ENCODE data around the gene ACTR3C.
"Not testable (repeated sequence)": the region's sequence is repeated elsewhere in the genome, so short reads cannot be mapped to it uniquely, and the experiment has no call there.

Gene ACTR3C

DNA sequence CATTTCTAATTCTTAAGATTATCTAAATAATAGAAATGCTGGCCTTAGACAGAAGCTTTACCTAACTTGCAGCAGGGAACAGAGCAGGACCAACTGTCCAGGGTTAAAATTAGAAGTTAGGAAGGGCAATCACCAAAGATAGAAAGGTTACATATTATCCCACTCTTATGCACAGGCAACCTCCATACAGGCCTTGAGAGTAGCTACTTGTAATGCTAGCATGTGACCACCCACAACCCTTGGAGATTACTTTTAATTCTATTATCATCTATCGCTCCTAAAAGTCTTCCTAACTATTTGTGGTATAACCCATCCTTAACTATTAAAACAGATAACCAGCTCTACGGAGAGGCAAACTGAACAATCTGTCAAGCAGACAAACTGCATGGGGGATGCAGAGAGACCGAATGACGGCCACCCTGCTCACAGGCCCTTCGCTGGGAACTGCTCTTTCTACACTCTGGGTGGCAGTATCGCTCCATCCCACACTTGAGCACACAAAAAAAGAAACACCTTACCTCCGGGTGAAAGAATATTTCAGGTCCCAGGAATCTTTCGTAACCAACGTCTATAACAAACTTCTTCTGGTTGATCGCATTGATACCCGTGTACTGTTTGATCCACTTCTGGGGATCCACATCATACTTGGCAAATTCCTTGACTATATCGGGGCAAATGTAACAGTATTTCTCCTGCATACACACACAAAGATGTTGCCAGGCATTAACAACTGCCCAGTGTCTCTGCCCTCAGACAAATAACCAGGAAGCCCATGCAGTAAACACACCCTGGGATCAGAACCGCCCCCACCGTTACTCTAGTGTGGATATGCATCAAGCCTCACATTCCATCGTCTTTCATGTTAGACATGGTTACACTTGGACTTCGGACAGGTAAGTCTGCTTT, 37.2 kb downstream of the ACTR3C start:
- DNase-seq (ENCODE audit: low spot score); FAIRE-seq: not testable (repeated sequence)

DNA sequence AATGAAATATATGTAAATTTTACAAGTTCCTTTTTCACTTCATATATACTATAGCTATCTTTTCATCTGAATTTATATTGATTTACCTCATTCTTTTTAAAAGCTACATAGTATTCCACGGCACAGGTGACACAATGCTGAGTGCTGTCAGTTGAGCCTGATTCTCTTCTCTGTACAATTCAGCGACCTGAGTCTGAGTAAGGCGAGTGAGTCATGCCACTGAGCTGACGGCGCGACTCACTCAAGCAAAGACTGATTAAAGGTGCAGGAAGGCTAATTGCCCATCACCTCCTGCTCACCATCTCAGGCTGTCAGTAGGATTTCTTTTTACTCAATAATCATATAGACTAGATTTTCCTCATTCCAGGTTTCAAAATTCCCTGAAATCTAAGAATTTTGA, 39.7 kb downstream of the ACTR3C start:
- FAIRE-seq: not testable (repeated sequence)

DNA sequence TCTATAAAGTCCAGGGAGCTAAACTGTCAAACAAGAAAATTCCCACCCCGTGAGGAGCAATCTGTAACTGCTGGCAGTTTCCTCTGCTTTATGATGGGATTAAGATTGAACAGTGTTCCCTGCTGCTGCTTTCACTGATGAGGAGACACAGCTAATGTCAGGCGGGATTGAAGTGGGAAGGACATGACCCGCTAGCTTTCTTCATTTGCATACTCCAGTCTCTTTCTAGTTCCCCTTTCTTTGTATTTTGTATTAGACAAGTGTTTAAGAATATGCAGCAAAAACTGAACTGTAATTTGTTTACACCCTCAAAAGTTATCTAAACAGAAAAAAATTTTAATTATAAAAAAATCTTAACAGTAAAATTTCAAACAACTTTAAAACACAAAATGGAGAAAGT, 40.2 kb downstream of the ACTR3C start:
- FAIRE-seq; DNase-seq (ENCODE audit: low spot score): not testable (repeated sequence)

More for the DNA sequence above, 39.7 kb downstream of the ACTR3C start:
- not testable (repeated sequence) for DNase-seq (ENCODE audit: low spot score)

DNA sequence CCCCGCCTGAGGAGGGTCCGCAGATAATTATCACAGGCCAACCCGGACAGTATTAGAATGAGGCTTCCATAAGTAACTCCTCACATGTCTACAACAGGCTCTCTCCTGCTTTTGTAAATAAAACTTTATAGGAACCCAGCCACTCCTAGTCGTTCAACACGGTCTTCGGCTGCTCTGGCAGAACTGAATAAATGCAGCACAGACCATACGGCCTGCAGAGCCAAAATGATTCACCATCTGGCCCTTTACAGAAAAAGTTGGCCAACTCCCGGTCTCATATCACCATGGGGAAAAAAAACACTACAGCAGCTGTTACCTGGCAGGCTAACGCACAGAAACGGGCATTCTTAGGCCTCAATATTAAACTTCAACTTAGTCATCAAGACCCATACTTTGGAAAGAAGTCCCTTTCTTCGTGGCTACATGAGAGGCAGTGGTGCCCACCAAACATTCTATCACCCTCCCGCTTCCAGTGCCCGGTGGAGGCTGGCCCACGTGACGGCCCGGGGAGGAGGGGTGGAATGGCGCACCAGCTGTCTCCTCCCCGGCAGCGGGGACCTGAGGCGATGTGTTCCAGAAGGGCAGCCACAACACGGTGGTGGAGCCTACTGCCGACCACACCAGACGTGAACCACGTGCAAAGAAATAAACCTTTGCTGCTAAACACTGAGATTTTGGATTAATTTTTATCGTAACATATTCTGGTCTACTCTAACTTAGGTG, 41.5 kb downstream of the ACTR3C start:
- FAIRE-seq; DNase-seq (ENCODE audit: low spot score): not testable (repeated sequence)

DNA sequence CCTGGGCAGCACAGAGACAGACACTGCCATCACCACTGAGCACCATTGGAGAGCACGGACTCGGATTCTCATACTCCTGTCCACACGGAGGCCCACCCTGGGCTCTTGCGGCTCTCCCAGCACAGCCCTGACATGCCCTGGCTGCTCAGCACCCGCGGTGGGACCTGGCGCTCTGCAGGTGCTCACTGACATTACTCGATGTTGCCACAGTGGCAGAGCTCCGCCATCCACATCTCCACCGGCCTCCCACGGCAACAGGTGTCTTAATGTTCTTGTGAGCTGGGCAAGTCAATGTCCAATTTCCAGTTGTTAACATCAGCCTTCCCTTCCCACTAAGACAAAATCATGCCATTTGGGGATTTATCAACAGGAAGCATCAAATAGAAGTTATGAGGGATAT, 45.0 kb downstream of the ACTR3C start:
- not testable (repeated sequence) for FAIRE-seq; DNase-seq (ENCODE audit: low spot score)

DNA sequence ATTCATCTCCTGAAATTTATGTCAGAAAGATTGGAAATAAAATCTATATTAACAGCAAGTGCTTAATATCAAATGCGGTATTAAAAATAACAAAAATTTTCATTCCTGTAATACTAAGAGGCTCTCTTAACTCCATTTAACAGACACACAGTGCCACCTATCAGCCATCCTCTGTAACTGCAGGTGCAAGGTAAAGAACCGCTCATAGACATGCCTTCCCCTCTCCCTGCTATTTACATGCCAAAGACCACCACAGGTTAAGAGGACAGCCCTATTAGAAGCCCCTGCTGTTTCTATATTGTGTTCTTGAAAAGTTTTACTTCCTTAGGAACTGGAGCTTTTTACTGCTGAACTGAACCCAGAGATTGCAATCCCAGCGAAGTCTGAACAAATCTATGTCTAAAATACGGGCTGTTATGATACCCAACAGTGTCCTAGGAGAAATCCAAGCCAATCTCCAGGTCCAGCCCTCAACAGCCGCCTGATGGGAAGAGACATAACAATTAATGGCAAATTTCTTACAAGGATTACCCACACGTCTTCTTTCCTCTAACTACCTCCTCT, 47.1 kb downstream of the ACTR3C start:
- FAIRE-seq; DNase-seq (ENCODE audit: low spot score): not testable (repeated sequence)

DNA sequence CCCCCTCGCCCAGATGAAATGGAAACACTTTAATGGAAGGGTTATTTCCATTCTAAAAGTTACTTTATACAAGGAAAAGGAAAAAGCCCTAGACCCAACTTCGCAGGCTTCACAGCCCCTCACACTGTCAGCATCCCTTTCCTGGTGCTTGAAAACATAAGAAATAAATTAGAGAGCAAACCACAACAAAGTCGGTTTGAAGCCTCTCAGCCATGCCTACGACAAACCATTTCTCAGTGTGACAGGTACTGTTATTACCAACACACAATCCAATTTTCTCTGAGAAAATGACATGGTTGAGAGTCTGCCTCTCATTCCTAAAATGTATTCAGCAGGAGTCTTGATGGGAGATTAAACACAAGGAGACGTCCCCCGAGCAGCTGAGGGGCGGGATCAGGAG, 51.4 kb downstream of the ACTR3C start:
- FAIRE-seq; DNase-seq (ENCODE audit: low spot score): not testable (repeated sequence)

DNA sequence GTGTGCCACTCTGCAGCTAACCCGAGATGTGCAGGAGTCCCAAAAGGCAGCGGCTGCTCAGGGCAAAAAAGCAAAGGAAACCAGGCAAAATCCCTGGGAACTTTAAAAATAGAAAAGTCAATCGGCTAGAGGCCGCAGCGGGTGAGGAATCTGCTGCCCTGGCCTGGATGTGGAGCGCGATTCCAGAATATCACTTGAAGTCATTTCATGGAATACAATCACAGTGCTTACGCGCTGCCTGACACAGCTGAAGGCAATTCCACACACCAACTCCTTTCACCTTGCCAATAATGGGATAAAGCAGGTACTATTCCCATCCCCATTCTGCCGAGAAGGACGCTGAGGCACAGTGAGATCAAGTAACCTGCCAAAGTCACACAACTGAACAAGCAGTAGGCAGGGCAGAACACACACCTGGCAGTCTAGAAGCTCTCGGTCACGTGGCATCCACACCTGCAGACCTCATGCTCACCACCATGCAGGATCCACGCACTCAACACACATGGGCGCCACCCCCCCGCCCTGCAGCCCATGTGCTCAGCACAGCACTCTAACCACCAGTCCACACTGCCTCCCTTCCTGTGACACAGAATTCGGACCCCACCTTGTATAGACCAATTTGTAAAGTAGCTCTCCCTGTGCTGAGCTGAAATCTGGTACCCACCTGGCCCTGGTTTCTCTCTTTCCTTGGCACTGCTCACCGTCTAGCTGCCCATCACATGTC, 53.1 kb downstream of the ACTR3C start:
- FAIRE-seq; DNase-seq (ENCODE audit: low spot score): not testable (repeated sequence)

DNA sequence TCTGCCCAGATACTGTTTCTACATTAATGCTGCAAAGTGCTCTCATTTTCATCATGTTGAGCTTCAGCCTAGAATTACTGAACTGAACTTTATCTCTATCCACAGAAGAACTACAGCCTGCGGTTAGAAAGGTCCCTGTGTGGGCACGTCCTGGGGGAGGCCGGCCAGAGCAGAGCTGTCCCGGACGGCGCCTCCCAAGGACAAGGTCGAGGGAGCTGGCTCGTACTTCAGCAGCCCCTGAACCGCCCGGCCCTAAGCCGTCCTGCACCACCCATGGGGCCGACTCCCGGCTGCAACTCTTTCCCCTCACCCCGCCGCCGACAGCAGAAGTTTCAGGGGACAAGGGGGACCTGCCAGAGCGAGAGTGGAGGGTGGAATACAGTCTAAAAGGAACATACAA, 54.5 kb downstream of the ACTR3C start:
- DNase-seq (ENCODE audit: low spot score); FAIRE-seq: not testable (repeated sequence)

DNA sequence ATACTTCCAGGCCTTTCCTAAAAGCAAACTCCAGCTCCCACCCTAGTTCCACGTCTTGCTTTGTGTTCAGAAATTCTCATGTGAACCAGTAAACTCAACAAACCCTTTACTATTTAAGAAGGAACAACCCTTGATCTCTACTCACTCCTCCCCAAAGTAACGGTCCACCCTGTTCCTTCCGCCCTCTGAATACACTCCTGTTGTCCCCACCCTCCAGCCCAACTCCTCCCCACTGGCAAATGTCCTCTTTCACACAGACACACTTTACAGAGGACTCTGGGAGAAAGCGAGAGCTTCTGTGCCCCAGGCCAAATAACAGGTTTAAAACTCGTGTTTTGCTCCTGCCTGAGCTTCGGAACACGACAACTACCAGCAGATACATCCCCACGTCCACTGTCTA, 55.1 kb downstream of the ACTR3C start:
- FAIRE-seq: not testable (repeated sequence)

DNA sequence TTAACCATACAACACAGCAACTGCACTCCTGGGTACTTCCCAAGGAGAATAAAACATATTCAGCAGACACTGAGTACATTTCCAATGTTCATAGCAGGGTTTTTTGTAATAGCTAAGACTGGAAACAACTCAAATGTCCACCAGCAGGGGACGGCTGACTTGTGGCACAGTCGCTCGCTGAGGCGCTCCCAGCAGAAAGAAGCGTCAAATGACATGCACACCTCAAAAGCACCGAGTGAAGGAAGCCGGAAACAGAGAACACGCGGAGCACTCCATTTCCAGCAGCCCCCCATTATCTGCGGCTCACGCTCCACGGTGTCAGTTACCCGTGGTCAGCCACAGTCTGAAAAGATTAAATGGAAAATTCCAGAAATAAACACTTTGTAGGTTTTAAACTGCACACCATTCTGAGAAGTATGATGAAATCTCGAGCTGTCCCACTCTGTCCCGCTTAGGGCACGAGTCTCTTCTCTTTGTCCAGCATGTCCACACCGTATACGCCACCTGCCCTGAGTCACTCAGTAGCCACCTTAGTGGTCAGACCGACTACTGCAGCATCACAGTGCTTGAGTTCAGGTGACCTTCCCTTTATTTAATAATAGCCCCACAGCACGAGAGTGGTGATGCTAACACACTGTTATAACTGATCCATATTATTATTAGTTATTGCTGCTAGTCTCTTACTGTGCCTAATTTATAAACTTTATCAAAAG, 56.2 kb downstream of the ACTR3C start:
- DNase-seq (ENCODE audit: low spot score); FAIRE-seq: not testable (repeated sequence)

More for the DNA sequence above, 55.1 kb downstream of the ACTR3C start:
- DNase-seq (ENCODE audit: low spot score): not testable (repeated sequence)

DNA sequence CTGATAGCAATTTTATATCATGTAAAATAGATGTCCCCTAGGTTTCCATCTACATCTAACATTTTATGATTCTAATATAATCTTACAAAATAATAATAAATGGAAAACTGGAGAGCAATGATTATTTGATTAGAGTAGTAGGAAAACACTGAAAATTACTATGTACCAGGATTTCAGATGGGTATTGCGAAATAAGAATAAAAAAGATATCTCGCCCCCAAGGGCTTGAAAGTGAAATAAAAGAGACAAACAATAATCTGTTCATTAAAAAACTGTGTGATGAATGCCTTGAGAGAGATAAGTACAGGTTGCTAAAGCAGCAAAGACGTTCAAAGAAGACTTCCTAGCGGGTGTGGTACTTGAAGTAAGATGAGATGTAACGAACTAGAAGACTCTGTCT, 60.7 kb downstream of the ACTR3C start:
- DNase-seq (ENCODE audit: low spot score); FAIRE-seq: not testable (repeated sequence)

DNA sequence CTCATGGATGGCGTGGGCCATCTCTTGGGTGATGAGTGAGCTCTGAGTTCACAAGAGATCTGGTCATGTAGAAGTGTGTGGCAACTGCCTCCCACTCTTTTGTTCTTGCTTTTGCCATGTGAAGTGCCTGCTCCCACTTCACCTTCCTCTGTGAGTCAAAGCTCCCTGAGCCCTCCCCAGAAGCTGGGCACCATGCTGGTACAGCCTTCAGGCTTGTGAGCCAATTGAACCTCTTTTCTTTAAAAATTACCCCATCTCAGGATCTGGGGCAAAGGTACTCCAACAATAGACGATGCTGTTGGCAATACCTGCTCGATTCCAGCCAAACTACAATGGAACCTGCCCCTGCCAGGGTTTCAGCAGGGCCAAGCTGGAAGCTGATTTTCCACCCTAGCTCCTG, 75.6 kb downstream of the ACTR3C start:
- FAIRE-seq; DNase-seq (ENCODE audit: low spot score): not testable (repeated sequence)

DNA sequence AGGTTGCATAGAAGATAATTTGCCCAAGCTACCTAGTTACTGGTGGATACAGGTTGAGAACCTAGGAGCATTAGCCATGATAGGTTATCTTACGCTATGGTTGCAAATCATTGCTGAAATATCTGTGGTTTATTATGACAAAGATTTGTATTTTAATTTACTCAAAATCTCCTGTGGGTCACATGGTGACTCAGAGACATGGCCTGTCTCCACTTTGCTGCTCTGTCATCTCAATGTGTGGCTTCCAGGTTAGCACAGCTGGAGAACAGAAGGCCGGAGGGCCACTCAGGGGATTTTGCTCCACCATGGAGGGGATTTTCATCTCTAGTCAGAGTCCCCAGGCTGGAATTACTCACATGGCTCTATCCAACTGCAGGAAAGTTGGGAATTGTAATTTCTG, 78.1 kb downstream of the ACTR3C start:
- not testable (repeated sequence) for DNase-seq (ENCODE audit: low spot score); FAIRE-seq

DNA sequence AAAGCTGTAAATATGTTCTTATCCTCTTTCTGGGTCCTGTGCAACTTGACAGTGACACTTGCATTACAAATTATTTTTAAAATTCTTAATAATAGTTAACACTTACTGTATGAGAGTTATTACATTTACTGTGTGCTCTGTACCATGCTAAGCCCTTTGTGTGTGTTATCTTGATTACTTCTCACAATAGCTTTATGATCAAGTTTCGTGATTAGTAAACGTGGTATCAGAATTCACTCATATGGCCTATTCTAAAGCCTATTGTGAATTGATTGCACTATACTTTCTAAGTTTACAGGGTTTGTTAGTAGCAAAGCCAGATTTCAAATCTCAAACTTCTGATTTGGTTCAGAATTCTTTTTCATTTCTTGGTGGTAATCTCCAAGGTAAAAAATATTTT, 80.4 kb downstream of the ACTR3C start:
- DNase-seq (ENCODE audit: low spot score); FAIRE-seq: not testable (repeated sequence)

DNA sequence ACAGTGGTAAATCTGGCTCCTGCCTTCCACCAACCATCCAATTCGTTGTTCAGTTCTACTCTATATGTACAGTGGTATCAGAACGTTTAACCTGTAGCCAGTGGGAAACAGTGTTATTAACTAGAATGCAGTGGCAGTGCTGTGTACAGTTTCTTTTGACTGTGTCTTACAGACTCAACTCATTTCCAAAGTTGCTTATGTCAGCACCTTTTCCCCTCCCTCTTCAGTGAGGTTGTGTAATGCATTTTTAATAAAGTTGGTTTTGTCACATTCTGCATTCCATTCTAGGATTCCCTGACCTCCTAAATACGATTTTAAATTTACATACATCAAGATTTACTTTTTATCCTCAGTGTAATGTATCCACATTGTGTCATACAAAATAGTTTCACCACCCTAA, 97.9 kb downstream of the ACTR3C start:
- FAIRE-seq: not testable (repeated sequence)

DNA sequence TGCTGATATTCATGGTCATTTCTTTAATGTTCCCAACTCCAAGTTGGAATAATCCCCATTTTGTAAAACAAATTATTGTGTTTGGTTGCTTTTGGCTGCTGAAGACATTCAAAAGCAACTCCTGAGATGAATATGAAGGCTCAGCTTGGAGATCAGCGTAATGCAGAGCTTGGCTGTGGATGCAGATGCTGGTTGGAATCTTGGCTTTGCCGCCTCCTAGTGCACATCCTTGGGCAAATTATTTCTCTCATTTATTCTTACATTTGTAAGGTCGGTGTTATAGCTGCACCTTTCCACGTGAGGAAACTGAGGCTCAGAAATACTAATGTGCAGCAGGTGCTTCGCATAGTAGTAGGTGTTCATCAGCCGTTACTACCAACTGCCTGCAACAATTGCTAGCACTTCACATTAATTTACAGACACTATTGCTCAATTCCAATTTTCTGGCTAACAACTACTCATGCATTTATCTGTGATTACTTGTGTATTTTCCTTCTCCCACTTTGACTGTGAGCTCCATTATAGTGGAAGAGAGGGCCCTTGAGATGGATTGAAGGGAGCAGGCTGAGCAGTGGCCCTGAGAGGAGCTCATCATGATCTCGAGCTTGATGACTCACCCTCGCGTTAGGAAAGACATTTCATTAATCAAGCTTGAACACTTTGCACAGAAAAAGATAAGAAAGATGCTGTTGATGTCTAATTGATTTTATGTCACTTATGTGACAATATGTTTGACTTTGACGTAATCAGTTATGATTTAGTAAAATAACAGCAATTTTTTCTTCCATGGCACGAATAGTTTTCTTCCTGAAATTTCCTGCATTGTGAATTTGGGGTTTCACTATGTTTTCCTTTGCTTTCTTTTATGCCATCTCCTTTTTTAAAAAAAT, 101.0 kb downstream of the ACTR3C start:
- not testable (repeated sequence) for FAIRE-seq; DNase-seq (ENCODE audit: low spot score)

More for the DNA sequence above, 97.9 kb downstream of the ACTR3C start:
- not testable (repeated sequence) for DNase-seq (ENCODE audit: low spot score)

DNA sequence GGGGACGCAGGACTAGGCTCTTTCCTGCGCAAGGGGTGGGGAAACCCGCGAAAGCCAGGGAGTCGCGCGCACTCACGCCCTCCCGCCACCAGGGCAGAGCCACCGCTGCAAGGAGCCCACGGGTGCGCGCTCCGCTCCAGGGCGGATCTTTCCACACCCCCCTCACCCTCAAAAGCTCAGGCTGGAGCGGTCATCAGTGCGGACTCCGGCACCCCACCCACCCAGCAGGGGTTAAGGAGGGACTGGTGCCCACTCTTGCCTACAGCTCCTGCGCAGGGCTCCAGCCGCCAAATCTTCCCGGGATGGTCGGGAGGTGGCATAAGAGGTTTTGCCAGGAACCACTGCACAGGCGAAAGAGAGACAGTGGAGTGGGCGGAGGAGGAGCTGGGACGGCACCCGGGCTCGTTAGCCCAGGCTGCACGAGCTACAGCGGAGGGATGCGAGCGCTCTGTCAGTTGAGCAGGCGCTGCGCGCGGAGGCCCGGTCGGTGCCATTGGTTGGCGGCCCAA, 102.6 kb downstream of the ACTR3C start:
- FAIRE-seq; DNase-seq (ENCODE audit: low spot score): not testable (repeated sequence)

All from urothelium cell line (cell line).